Chondrocyte (in vitro differentiated cells): Measurements from ENCODE around the gene TRPM2. TPM values are rescaled to one million over a fixed set of nuclear protein-coding genes. Genes with fewer than 3 reads are reported as not detected.
A peak's percentile ranks its signal among the peaks of the same experiment; 100 is the strongest.

Experiments used
- DNase-seq: peaks from one replicate; pipeline ENCODE4 v3.0.0; 2021; ENCODE audit warnings: mixed read lengths, low spot score
- H3K27ac Mint-ChIP-seq: one replicate; pipeline ENCODE4 v1.8.0; 2021; ENCODE audit warnings: mild to moderate bottlenecking, moderate library complexity, mixed read lengths; ENCODE audit not compliant: unreplicated experiment
- H3K27me3 Mint-ChIP-seq: 2 replicates; pipeline ENCODE4 v1.8.0; 2021; ENCODE audit warnings: low read depth, mixed read lengths
- H3K36me3 Mint-ChIP-seq: 2 replicates; pipeline ENCODE4 v1.8.0; 2021; ENCODE audit warnings: low read depth, mixed read lengths
- H3K4me1 Mint-ChIP-seq: 2 replicates; pipeline ENCODE4 v1.8.0; 2021; ENCODE audit warnings: low read depth, mild to moderate bottlenecking, mixed read lengths
- H3K4me3 Mint-ChIP-seq: one replicate; pipeline ENCODE4 v1.8.0; 2021; ENCODE audit warnings: mild to moderate bottlenecking, moderate library complexity, mixed read lengths; ENCODE audit not compliant: unreplicated experiment
- H3K9me3 Mint-ChIP-seq: 2 replicates; pipeline ENCODE4 v1.8.0; 2021; ENCODE audit warnings: low read depth, mixed read lengths
- CTCF ChIP-seq: fragments of 200-600 bp; sonication (generic); IDR thresholded peaks from 2 replicates; pipeline ENCODE4 v1.5.0; 2021; ENCODE audit warnings: antibody characterized with exemption, mild to moderate bottlenecking, moderate library complexity
- total RNA-seq: library from RNA; stranded (reverse); gene quantifications from 3 replicates; pipeline ENCODE4 v1.2.1, GENCODE V29; 2021

TRPM2 gene
- total RNA-seq, 1 donor from 2014 or later = 0.32 TPM

GRCh38 chr21:44449473-44450363 lies 96.3 kb downstream of the TRPM2 start:
- Mint-ChIP-seq H3K9me3 (peaks cover 17% of the 10 kb centered on the region), H3K27ac (no peak overlapping the region), H3K36me3 (peaks cover 1% of the 10 kb centered on the region), H3K4me1 (no peaks in the 10 kb centered on the region), H3K4me3 (no peak overlapping the region), H3K27me3 (peaks cover 43% of the 10 kb centered on the region)
- no peak for TF ChIP-seq CTCF
- DNase-seq = peak; percentile 89

- Mint-ChIP-seq H3K27ac (no peak overlapping the region), H3K9me3 (peaks cover 17% of the 10 kb centered on the region), H3K4me3 (no peak overlapping the region), H3K36me3 (peaks cover 1% of the 10 kb centered on the region), H3K27me3 (peaks cover 43% of the 10 kb centered on the region), H3K4me1 (no peaks in the 10 kb centered on the region)
- no peak for TF ChIP-seq CTCF
- no peak for DNase-seq
Measured at GRCh38 chr21:44450402-44450801, 97.0 kb downstream of the TRPM2 start.

GRCh38 chr21:44450999-44451398 lies 97.6 kb downstream of the TRPM2 start:
- H3K27me3 Mint-ChIP-seq = peaks cover 43% of the 10 kb centered on the region
- H3K4me3 Mint-ChIP-seq = no peak overlapping the region
- no peak for TF ChIP-seq CTCF
- H3K4me1 Mint-ChIP-seq = no peaks in the 10 kb centered on the region
- peaks cover 1% of the 10 kb centered on the region for H3K36me3 Mint-ChIP-seq
- DNase-seq = peak; percentile 89
- H3K27ac Mint-ChIP-seq = no peak overlapping the region
- peaks cover 17% of the 10 kb centered on the region for H3K9me3 Mint-ChIP-seq

GRCh38 chr21:44453120-44453519 lies 99.7 kb downstream of the TRPM2 start:
- DNase-seq = no peak
- no peak overlapping the region for H3K27ac Mint-ChIP-seq
- peaks cover 17% of the 10 kb centered on the region for H3K9me3 Mint-ChIP-seq
- H3K4me1 Mint-ChIP-seq = no peaks in the 10 kb centered on the region
- no peak overlapping the region for H3K4me3 Mint-ChIP-seq
- peaks cover 36% of the 10 kb centered on the region for H3K27me3 Mint-ChIP-seq
- TF ChIP-seq CTCF = no peak
- peaks cover 1% of the 10 kb centered on the region for H3K36me3 Mint-ChIP-seq

GRCh38 chr21:44454058-44454457 lies 100.6 kb downstream of the TRPM2 start:
- peaks cover 17% of the 10 kb centered on the region for H3K9me3 Mint-ChIP-seq
- no peak for TF ChIP-seq CTCF
- H3K27me3 Mint-ChIP-seq = peaks cover 29% of the 10 kb centered on the region
- peaks cover 3% of the 10 kb centered on the region for H3K36me3 Mint-ChIP-seq
- H3K4me3 Mint-ChIP-seq = peak overlapping the region; percentile 60
- no peak overlapping the region for H3K27ac Mint-ChIP-seq
- no peak for DNase-seq
- H3K4me1 Mint-ChIP-seq = no peaks in the 10 kb centered on the region
